ENCODE results near the gene HDLBP.

The HDLBP gene

GRCh38 chr2:241182531-241183133 lies 132.8 kb downstream of the HDLBP start:
- H3K36me3 ChIP-seq (ENCODE audit: insufficient read depth, low read length), result peaks cover 10% of the 10 kb centered on the region

GRCh38 chr2:241182126-241182525 lies 133.3 kb downstream of the HDLBP start:
- Histone ChIP-seq H3K36me3 (ENCODE audit: insufficient read depth, low read length) (peaks cover 10% of the 10 kb centered on the region), H3K4me3 (ENCODE audit: low read depth in 1 of 2, low read length in 2 of 2) (no peak overlapping the region), H3K27ac (ENCODE audit: low read depth, low read length) (no peak overlapping the region), H3K9me3 (ENCODE audit: low read length) (no peaks in the 10 kb centered on the region), H3K9ac (ENCODE audit: low read length) (no peak overlapping the region), H3K27me3 (ENCODE audit: control insufficient read depth in 1 of 2, insufficient read depth in 2 of 2, low read length in 2 of 2) (no peaks in the 10 kb centered on the region), H3K4me1 (ENCODE audit: insufficient read depth, low read length) (peaks cover 3% of the 10 kb centered on the region)

More at GRCh38 chr2:241182531-241183133, 132.8 kb downstream of the HDLBP start:
- H3K4me3 ChIP-seq (ENCODE audit: low read depth in 1 of 2, low read length in 2 of 2), result no peak overlapping the region
- H3K9ac ChIP-seq (ENCODE audit: low read length), result no peak overlapping the region
- H3K9me3 ChIP-seq (ENCODE audit: low read length), result no peaks in the 10 kb centered on the region
- H3K4me1 ChIP-seq (ENCODE audit: insufficient read depth, low read length), result peaks cover 3% of the 10 kb centered on the region
- H3K27ac ChIP-seq (ENCODE audit: low read depth, low read length), result no peak overlapping the region
- H3K27me3 ChIP-seq (ENCODE audit: control insufficient read depth in 1 of 2, insufficient read depth in 2 of 2, low read length in 2 of 2), result no peaks in the 10 kb centered on the region

GRCh38 chr2:241180495-241180894 lies 135.0 kb downstream of the HDLBP start:
- Histone ChIP-seq H3K36me3 (ENCODE audit: insufficient read depth, low read length) (peaks cover 10% of the 10 kb centered on the region), H3K27ac (ENCODE audit: low read depth, low read length) (no peak overlapping the region), H3K4me1 (ENCODE audit: insufficient read depth, low read length) (peaks cover 3% of the 10 kb centered on the region), H3K27me3 (ENCODE audit: control insufficient read depth in 1 of 2, insufficient read depth in 2 of 2, low read length in 2 of 2) (no peaks in the 10 kb centered on the region), H3K9me3 (ENCODE audit: low read length) (no peaks in the 10 kb centered on the region), H3K9ac (ENCODE audit: low read length) (no peak overlapping the region), H3K4me3 (ENCODE audit: low read depth in 1 of 2, low read length in 2 of 2) (no peak overlapping the region)

GRCh38 chr2:241179899-241180298 lies 135.6 kb downstream of the HDLBP start:
- Histone ChIP-seq H3K4me3 (ENCODE audit: low read depth in 1 of 2, low read length in 2 of 2) (no peak overlapping the region), H3K27me3 (ENCODE audit: control insufficient read depth in 1 of 2, insufficient read depth in 2 of 2, low read length in 2 of 2) (no peaks in the 10 kb centered on the region), H3K9me3 (ENCODE audit: low read length) (no peaks in the 10 kb centered on the region), H3K4me1 (ENCODE audit: insufficient read depth, low read length) (peaks cover 3% of the 10 kb centered on the region), H3K27ac (ENCODE audit: low read depth, low read length) (no peak overlapping the region), H3K9ac (ENCODE audit: low read length) (no peak overlapping the region), H3K36me3 (ENCODE audit: insufficient read depth, low read length) (peaks cover 10% of the 10 kb centered on the region)

GRCh38 chr2:241178961-241179360 lies 136.5 kb downstream of the HDLBP start:
- no peak overlapping the region for H3K4me3 ChIP-seq (ENCODE audit: low read depth in 1 of 2, low read length in 2 of 2)

GRCh38 chr2:241177526-241178334 lies 137.7 kb downstream of the HDLBP start:
- Histone ChIP-seq H3K27me3 (ENCODE audit: control insufficient read depth in 1 of 2, insufficient read depth in 2 of 2, low read length in 2 of 2) (no peaks in the 10 kb centered on the region), H3K36me3 (ENCODE audit: insufficient read depth, low read length) (peaks cover 7% of the 10 kb centered on the region), H3K9me3 (ENCODE audit: low read length) (no peaks in the 10 kb centered on the region), H3K27ac (ENCODE audit: low read depth, low read length) (no peak overlapping the region), H3K4me3 (ENCODE audit: low read depth in 1 of 2, low read length in 2 of 2) (no peak overlapping the region), H3K9ac (ENCODE audit: low read length) (no peak overlapping the region), H3K4me1 (ENCODE audit: insufficient read depth, low read length) (peaks cover 3% of the 10 kb centered on the region)

More at GRCh38 chr2:241178961-241179360, 136.5 kb downstream of the HDLBP start:
- Histone ChIP-seq H3K27ac (ENCODE audit: low read depth, low read length) (no peak overlapping the region), H3K4me1 (ENCODE audit: insufficient read depth, low read length) (peaks cover 3% of the 10 kb centered on the region), H3K9ac (ENCODE audit: low read length) (no peak overlapping the region), H3K9me3 (ENCODE audit: low read length) (no peaks in the 10 kb centered on the region), H3K36me3 (ENCODE audit: insufficient read depth, low read length) (peaks cover 10% of the 10 kb centered on the region), H3K27me3 (ENCODE audit: control insufficient read depth in 1 of 2, insufficient read depth in 2 of 2, low read length in 2 of 2) (no peaks in the 10 kb centered on the region)
